Astrocyte of the cerebellum (primary cell): ENCODE results near the gene RNF149.
"Not testable (repeated sequence)": the region's sequence is repeated elsewhere in the genome, so short reads cannot be mapped to it uniquely, and the experiment has no call there.

Source experiments
- DNase-seq: peaks from one replicate; pipeline ENCODE4 v3.0.0-alpha.2; 2011; ENCODE audit warnings: low read depth
- H3K4me3 ChIP-seq: 2 replicates; pipeline ENCODE4 v1.5.1; 2011; ENCODE audit warnings: mild to moderate bottlenecking, low read depth, low read length, moderate library complexity
- CTCF ChIP-seq: IDR thresholded peaks from 2 replicates; pipeline ENCODE4 v1.5.1; 2012; ENCODE audit warnings: low read length, low read depth, moderate library complexity, mild to moderate bottlenecking; ENCODE audit errors: missing control alignments
- in situ Hi-C: cut with HindIII; loops from 2 replicates; pipeline ENCODE4 v1.10.0; 2017; ENCODE audit warnings: low sequenced_read_pairs

RNF149 gene

GRCh38 chr2:101331202-101331601 lies 22.7 kb upstream of the RNF149 start:
- H3K4me3 ChIP-seq: no peak overlapping the region
- in situ Hi-C loops: no loop called here
- no peak for DNase-seq
- no peak for TF ChIP-seq CTCF

DNA sequence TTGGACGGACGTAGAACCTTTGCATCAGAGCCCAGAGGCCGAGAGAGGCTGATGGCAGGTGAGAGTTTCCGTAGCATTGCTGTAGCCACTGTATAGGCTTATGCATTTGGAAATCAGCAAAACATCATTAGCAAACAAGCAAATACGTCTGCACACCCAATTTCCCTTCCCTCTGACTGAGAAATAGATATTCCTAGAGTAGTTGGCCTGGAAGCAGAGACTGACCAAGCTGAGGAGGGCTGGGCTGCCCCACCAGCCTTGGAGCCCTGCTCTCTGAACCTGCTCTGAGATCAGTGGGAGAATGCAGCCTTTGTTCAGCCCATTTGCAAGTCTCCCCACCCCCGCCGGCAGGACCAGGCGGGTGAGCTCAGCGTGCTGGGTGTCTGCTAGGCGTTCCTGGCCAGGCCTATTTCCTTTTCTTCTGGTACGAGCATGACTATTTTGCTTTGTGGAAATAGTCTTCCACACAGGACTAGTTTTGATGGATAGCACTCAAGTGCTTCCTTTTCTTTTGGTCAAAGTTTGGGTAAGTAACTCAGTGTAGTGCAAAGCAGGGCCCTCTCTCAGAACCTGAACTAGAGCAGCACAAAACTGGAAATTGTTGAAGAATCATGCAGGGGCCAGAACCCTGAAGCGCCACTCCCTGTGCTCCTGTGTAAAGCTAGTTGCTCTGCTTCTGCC lies 21.9 kb upstream of the RNF149 start:
- H3K4me3 ChIP-seq: no peak overlapping the region
- no peak for DNase-seq
- TF ChIP-seq CTCF: no peak
- in situ Hi-C loops: no loop called here

DNA sequence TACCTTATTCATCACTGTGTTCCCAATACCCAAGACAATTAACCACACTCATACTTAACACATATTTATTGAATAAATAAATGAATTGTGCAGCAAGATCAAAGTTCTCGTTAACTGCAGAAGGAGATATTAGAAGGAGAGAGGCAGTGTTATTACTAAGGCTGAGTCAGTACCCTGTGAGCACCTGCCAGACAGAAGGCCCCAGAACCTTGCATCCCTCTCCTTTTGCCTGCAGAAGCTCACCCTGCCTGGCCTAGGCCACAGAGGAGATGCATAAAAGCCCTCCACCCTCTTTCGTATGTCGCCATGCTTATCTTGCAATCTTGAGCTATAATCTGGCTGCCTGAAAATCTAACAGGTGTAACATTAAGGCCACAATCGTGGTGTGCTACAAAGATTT lies 20.5 kb upstream of the RNF149 start:
- no peak overlapping the region for H3K4me3 ChIP-seq
- in situ Hi-C loops: no loop called here
- DNase-seq: no peak
- no peak for TF ChIP-seq CTCF

- no peak for TF ChIP-seq CTCF
- DNase-seq: no peak
- in situ Hi-C loops: no loop called here
- H3K4me3 ChIP-seq: no peak overlapping the region
These were observed 20.0 kb upstream of the RNF149 start for GRCh38 chr2:101328474-101329007.

GRCh38 chr2:101327863-101328394 lies 19.4 kb upstream of the RNF149 start:
- DNase-seq: no peak
- in situ Hi-C loops: no loop called here
- no peak for TF ChIP-seq CTCF
- no peak overlapping the region for H3K4me3 ChIP-seq

- no peak for DNase-seq
- in situ Hi-C loops: no loop called here
- TF ChIP-seq CTCF: no peak
- no peak overlapping the region for H3K4me3 ChIP-seq
These were observed 16.9 kb upstream of the RNF149 start for GRCh38 chr2:101325425-101325824.

GRCh38 chr2:101316568-101316967 lies 8.1 kb upstream of the RNF149 start:
- DNase-seq, in situ Hi-C loops, H3K4me3 ChIP-seq: not testable (repeated sequence)
